Measurements from ENCODE around the gene HHIPL1. TPM values are rescaled to one million over a fixed set of nuclear protein-coding genes. Genes with fewer than 3 reads are reported as not detected.

The HHIPL1 gene
- total RNA-seq, 1 donor from 2014 or later = 11.9 TPM

GRCh38 chr14:99708449-99708848, 63.5 kb downstream of the HHIPL1 start:
- Histone ChIP-seq H3K9me3 (peaks cover 0 to 21% of the 10 kb centered on the region in 2 donors), H3K4me1 (no peaks in the 10 kb centered on the region), H3K36me3 (no peaks in the 10 kb centered on the region), H3K27ac (no peak overlapping the region), H3K27me3 (no peaks in the 10 kb centered on the region), H3K4me3 (no peak overlapping the region)
- TF ChIP-seq CTCF (IDR thresholded peaks at IDR 0.05) = no peak
- intact Hi-C loops (cut with DNase I) = no loop called here
- DNase-seq (ENCODE audit: low spot score in 2 of 2) = peak in 1 of 2 donors; percentile 47

- TF ChIP-seq CTCF (IDR thresholded peaks at IDR 0.05) = no peak
- intact Hi-C loops (cut with DNase I) = no loop called here
- no peaks in the 10 kb centered on the region for H3K36me3 ChIP-seq
- no peak overlapping the region for H3K27ac ChIP-seq
- peaks cover 0 to 9% of the 10 kb centered on the region in 2 donors for H3K9me3 ChIP-seq
- H3K4me3 ChIP-seq = no peak overlapping the region
- no peaks in the 10 kb centered on the region for H3K27me3 ChIP-seq
- H3K4me1 ChIP-seq = no peaks in the 10 kb centered on the region
- no peak for DNase-seq (ENCODE audit: low spot score in 2 of 2)
These were observed 69.0 kb downstream of the HHIPL1 start for GRCh38 chr14:99713972-99714371.

GRCh38 chr14:99715266-99716000, 70.5 kb downstream of the HHIPL1 start:
- Histone ChIP-seq H3K36me3 (no peaks in the 10 kb centered on the region), H3K27me3 (no peaks in the 10 kb centered on the region), H3K4me1 (no peaks in the 10 kb centered on the region), H3K4me3 (no peak overlapping the region), H3K27ac (no peak overlapping the region), H3K9me3 (peaks cover 0 to 9% of the 10 kb centered on the region in 2 donors)
- DNase-seq (ENCODE audit: low spot score in 2 of 2) = no peak
- no peak for TF ChIP-seq CTCF (IDR thresholded peaks at IDR 0.05)
- intact Hi-C loops (cut with DNase I) = no loop called here

- Histone ChIP-seq H3K36me3 (no peaks in the 10 kb centered on the region), H3K4me3 (no peak overlapping the region), H3K27me3 (no peaks in the 10 kb centered on the region), H3K4me1 (no peaks in the 10 kb centered on the region), H3K27ac (no peak overlapping the region), H3K9me3 (peaks cover 0 to 9% of the 10 kb centered on the region in 2 donors)
- intact Hi-C loops (cut with DNase I) = no loop called here
- TF ChIP-seq CTCF (IDR thresholded peaks at IDR 0.05) = no peak
- no peak for DNase-seq (ENCODE audit: low spot score in 2 of 2)
These were observed 71.3 kb downstream of the HHIPL1 start for GRCh38 chr14:99716091-99716849.

GRCh38 chr14:99716850-99717681, 72.1 kb downstream of the HHIPL1 start:
- Histone ChIP-seq H3K27me3 (no peaks in the 10 kb centered on the region), H3K36me3 (no peaks in the 10 kb centered on the region), H3K4me3 (no peak overlapping the region), H3K27ac (no peak overlapping the region), H3K9me3 (peaks cover 0 to 9% of the 10 kb centered on the region in 2 donors), H3K4me1 (no peaks in the 10 kb centered on the region)
- no peak for DNase-seq (ENCODE audit: low spot score in 2 of 2)
- intact Hi-C loops (cut with DNase I) = no loop called here
- no peak for TF ChIP-seq CTCF (IDR thresholded peaks at IDR 0.05)

All from ascending aorta (tissue), 2 donors.